Smooth muscle cell of the brain vasculature (primary cell): ENCODE measurements around the gene DLX2.
"Not testable (repeated sequence)": the region's sequence is repeated elsewhere in the genome, so short reads cannot be mapped to it uniquely, and the experiment has no call there.

Experiments
- DNase-seq: peaks from one replicate; pipeline ENCODE4 v3.0.0-alpha.2; 2012; ENCODE audit warnings: low read depth, low spot score

Gene DLX2

DNA sequence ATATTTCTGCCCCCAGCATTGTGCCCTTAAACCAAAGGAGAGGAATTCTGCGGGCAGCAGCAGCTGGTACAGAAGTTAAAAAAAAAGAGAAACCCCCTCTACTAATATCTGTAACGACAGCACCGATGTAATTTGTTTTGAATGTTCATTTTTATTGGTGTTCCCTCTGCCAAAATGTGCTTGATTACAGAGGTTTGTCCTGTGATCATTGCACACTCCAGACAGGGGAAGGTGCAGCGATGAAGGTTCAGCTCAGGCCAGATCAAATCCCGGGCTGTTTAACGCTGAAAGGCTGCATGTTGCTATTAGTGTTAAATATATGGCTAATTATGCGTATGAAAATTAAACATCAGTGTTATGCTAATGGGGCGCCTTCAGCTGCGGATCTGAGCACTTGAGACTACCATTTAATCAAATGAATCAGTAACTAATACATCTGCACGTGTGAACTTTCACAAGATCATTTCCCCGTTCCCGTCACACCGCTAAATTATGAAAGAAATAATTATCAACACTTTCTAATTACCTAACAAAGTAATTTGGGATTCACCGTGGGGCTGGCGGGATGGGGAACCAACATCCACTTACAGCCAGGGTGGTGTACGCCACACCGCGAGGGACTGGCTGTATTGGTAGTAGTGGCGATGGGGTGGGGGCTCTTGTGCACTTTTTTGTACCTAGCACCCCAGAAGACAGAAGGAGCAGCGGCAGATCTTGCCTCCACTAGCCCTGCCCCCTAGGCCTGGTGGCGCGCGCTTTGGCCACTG, 18.9 kb downstream of the DLX2 start:
- DNase-seq, result no peak

DNA sequence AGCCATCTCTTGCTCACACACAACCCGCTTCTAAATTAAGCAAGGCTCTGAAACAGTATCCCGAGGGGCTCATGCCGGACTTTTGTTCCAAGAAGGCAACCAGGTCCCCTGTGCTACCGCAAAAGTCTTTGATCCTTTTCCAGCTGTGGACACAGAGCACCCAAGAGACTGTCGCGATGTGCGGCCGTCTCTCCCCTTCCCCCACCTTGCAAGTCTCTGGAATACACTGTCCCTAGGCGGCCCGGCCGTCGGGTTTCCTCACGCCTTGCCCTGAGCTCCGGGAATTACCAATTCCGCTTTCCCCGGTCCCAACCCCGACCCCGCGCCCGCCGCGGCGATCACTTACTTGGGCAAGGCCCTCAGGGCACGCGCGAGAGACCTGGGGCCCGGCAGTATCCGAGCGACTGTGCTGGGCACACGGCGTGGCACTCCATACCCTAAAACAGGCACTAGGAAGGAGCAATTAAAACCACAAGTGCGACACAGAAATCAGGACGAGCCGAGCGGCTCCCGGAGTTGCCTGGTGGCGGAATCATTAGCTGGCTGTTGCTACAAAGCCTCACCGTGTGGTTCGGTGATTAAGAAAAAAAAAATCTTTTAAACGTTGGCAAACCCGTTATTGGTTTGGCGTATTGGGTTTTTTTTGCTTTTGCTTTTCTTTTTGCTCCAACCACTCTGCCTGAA, 19.6 kb downstream of the DLX2 start:
- DNase-seq, result no peak

DNA sequence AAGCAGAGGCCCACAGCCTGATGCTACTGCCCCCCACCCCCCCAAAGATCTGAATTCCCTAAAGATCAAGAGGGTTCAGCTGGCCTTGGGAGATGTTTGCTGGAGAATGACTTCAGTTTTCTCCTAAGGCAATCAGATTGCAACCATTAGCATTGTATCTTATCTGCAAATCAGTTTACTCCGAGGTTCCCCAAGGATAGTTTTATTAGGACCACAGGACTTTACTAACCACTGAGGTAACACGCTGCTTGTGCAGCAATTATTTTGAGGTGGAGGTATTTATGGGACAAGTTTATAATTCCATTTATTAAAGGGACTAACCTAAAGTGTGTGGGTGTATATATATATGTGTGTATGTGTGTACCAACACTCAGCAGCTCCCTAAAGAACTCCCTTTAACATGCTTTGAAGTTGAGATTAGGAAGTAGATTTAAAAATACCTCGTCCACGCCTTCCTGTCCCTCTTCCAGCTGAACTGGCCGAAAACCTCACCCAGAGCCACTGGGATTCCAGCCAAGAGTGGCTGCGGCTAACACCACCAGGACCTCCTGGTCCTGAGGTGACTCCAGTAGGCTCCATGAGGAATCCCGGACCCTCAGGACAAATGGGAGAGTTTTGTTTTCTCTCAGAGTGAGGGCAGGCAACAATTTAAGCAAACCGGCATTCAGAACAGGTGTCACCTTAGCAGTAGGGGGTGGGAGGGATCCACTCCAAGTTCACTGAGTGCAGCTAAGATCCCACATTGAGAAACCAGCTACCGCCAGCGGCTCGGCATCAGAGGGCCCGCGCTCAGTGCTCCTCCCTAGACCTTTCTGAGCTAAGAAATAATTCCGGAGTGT, 20.4 kb downstream of the DLX2 start:
- DNase-seq, result no peak

GRCh38 chr2:172081221-172082022, 21.3 kb downstream of the DLX2 start:
- no peak for DNase-seq

GRCh38 chr2:172080641-172081220, 22.0 kb downstream of the DLX2 start:
- DNase-seq, result no peak

- DNase-seq, result no peak
Observed at GRCh38 chr2:172079838-172080640, 22.7 kb downstream of the DLX2 start.

DNA sequence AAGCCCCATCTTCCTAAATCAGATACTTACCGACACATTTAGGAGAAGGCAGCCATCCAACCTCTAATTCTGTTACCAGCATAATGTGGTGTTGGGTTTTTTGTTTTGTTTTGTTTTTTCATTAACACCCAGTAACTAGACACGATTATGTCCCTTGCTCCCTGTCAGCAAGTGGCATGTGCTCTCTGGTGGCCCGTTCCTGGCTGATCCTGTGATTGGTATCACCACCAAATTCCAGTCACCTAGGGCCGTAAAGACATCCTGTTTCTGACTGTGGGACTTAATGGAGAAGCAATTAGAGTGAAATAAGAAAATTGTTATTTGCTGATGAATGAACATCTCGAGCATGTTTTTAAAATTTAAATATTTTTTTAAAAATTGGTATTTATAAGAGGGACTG, 23.3 kb downstream of the DLX2 start:
- no peak for DNase-seq

DNA sequence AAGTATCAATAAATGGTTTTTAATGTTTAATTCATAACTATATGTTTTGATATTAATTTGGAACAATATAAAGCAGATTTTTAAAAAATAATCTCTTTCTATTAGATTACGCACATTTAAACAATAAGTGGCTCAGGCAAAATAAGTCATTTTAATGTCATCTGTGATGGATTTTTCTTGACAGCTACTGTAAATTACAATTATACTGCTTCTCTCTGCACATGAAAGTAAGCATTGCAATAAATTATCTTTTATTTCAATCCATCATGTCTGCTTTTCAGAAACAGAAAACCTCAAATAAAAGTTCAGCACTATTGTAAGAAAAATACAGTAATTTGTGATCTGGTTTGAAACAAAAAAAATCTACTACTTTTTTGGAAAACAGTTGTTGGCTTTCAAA, 28.4 kb downstream of the DLX2 start:
- DNase-seq, result no peak

GRCh38 chr2:172073518-172073917, 29.2 kb downstream of the DLX2 start:
- no peak for DNase-seq

GRCh38 chr2:172072706-172073105, 30.0 kb downstream of the DLX2 start:
- no peak for DNase-seq

DNA sequence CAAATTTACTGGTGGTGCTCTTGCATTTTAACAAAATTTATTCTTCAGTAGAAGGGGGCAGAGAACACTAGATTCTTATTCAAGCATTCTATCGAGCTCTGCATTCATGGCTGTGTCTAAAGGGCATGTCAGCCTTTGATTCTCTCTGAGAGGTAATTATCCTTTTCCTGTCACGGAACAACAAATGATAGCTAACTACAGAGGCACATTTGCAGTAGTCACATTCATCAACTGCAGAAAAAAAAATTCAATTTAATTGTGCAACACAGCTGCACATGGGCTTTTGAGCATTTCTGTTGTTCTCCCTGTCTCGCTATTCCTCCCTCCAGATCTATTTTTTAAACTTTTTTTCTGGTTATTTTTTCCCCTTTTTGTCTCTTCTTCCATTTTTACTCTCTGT, 30.4 kb downstream of the DLX2 start:
- no peak for DNase-seq

GRCh38 chr2:172070936-172071335, 31.8 kb downstream of the DLX2 start:
- no peak for DNase-seq

DNA sequence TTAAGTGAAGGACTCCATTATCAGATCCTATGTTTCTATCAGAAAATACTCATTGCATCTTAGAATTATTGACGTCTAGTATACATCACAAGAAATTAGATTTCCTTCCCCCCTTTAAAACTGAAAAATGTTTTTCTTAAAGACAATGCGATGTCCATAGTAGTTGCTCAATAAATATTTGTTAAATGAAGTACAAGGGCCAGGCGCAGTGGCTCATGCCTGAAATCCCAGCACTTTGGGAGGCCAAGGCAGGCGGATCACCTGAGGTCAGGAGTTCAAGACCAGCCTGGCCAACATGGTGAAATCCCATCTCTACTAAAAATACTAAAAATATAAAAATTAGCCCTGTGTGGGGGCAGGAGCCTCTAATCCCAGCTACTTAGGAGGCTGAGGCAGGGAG, 34.8 kb downstream of the DLX2 start:
- DNase-seq, result not testable (repeated sequence)

- DNase-seq, result no peak
Observed at GRCh38 chr2:172066394-172066886, 36.3 kb downstream of the DLX2 start.

GRCh38 chr2:172065111-172065510, 37.6 kb downstream of the DLX2 start:
- no peak for DNase-seq

DNA sequence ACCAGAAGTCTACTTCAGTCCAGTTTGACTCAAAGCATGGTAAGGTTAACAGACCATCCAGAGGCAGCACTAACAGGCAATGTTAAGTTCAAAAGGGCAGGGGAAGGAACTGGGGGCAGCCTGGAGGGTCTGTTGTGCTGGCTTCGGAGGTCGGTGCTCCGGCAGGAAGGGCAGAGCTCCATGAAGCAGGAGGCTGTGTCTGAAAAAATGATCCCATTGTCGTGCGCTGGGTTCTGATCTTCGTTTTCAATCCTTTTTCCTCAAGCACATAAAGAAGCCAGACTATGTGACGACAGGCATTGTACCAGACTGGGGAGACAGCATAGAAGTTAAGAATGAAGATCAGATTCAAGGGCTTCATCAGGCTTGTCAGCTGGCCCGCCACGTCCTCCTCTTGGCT, 39.3 kb downstream of the DLX2 start:
- DNase-seq, result no peak

DNA sequence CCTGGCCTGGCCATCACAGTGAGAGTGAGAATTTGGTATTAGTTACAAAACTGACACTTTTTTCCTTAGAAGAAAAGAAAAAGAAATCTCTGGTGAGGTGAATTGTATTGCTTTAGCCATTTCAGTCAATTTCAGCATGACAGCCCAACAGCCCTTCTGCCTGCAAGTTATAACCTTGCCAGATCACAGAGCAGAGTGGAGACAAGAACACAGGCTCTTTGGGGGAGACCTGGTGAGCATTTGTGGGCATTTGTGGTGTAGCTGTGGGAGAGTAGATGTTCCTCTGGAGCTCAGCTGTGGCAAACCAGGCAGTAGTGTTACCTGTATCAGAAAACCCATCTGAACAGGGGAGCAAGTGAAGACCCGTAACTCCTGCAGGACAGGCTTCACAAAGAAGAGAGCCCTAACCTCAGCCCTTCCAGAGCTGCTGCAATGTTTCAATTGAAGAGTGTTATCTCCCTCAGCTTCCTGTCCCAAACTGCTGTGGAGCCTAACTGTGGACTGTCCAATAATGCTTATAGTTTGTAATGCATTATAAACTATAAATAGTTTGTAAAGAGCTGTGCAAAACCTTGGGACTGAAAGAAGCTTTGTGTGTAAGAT, 40.2 kb downstream of the DLX2 start:
- DNase-seq, result no peak

- not testable (repeated sequence) for DNase-seq
Observed at GRCh38 chr2:172060118-172060517, 42.6 kb downstream of the DLX2 start.

DNA sequence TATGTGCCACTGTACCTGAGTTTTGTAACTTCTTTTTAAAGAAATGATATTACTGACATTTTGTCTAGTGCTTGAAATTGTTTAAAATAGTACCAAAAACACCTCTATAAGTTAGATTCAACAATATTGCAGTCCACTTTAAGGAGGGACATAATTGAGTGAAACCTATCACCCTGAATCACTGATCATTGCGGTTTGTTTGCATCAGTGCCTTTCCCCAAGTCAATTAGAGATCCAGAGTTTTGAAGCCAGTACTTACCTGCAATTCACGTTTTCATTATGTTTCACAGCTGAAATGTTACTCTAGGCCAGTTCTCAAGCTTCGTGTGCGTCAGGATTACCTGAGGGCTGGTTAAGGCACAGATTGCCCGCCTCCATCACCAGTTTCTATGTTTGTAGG, 44.0 kb downstream of the DLX2 start:
- no peak for DNase-seq

DNA sequence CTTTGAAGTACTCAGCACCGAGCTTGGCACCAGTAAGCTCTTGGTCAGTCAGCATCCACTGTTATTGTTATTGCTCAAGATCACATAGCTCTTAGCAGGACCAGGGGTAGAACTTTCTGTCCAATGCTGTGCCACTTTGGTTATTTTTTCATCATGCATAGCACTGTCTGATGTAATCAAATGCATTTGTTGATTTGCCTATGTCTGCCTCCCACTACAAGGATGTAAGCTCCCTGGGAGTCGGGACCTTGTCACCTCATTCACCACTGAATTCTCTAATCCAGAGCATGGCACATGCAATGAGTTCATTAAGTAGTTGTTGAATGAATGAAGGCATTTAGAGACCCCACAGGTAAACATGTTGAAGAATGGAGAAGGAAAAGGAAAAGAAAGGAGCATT, 46.4 kb downstream of the DLX2 start:
- DNase-seq, result no peak
